BLaER1 (cell line): ENCODE results near the gene TRIP6.

Experiments used
- H3K27ac ChIP-seq: shearing (Covaris generic); formaldehyde crosslinking; 2 replicates; pipeline ENCODE4 v1.8.1; 2022
- H3K27me3 ChIP-seq: shearing (Covaris generic); formaldehyde crosslinking; 2 replicates; pipeline ENCODE4 v1.8.1; 2022
- H3K36me3 ChIP-seq: shearing (Covaris generic); formaldehyde crosslinking; 2 replicates; pipeline ENCODE4 v1.8.1; 2022
- H3K4me1 ChIP-seq: shearing (Covaris generic); formaldehyde crosslinking; 2 replicates; pipeline ENCODE4 v1.8.1; 2022
- H3K4me2 ChIP-seq: shearing (Covaris generic); formaldehyde crosslinking; 2 replicates; pipeline ENCODE4 v1.8.1; 2022
- H3K4me3 ChIP-seq: shearing (Covaris generic); formaldehyde crosslinking; 2 replicates; pipeline ENCODE4 v1.8.1; 2022
- H3K9ac ChIP-seq: shearing (Covaris generic); formaldehyde crosslinking; 2 replicates; pipeline ENCODE4 v1.8.1; 2022
- H3K9me3 ChIP-seq: shearing (Covaris generic); formaldehyde crosslinking; 2 replicates; pipeline ENCODE4 v1.8.1; 2022
- H4K20me1 ChIP-seq: shearing (Covaris generic); formaldehyde crosslinking; 2 replicates; pipeline ENCODE4 v1.8.1; 2022
- Cebpa-rat ChIP-seq: shearing (Covaris generic); IDR thresholded peaks from 2 replicates; pipeline ENCODE4 v1.8.1; 2022

TRIP6 gene

GRCh38 chr7:100888988-100889750 is 22.0 kb downstream of the TRIP6 start, which contains the start of gene UFSP1:
UFSP1 (minus strand) TSS chr7:100889715; CDS start chr7:100889271, 444 bp downstream.
- Histone ChIP-seq H3K9me3 (no peaks in the 10 kb centered on the region), H3K9ac (peak within 1 kb of the TSS; percentile 94), H3K27me3 (peaks cover 39% of the 10 kb centered on the region), H3K36me3 (peaks cover 45% of the 10 kb centered on the region), H3K4me3 (peak within 1 kb of the TSS; percentile 93), H3K4me2 (peak within 1 kb of the TSS; percentile 99), H3K4me1 (peaks cover 72% of the 10 kb centered on the region), H4K20me1 (peaks cover 49% of the 10 kb centered on the region), H3K27ac (peak within 1 kb of the TSS; percentile 97)
- TF ChIP-seq Cebpa-rat, result no peak

GRCh38 chr7:100890653-100891567 is 23.7 kb downstream of the TRIP6 start:
- Histone ChIP-seq H3K4me2 (peak overlapping the region; percentile 96), H3K4me1 (peaks cover 67% of the 10 kb centered on the region), H3K27ac (peak overlapping the region; percentile 67), H3K9ac (peak overlapping the region; percentile 53), H3K36me3 (peaks cover 27% of the 10 kb centered on the region), H3K9me3 (no peaks in the 10 kb centered on the region), H3K27me3 (peaks cover 56% of the 10 kb centered on the region), H4K20me1 (peaks cover 39% of the 10 kb centered on the region), H3K4me3 (peak overlapping the region; percentile 93)
- no peak for TF ChIP-seq Cebpa-rat

- Histone ChIP-seq H3K36me3 (peaks cover 19% of the 10 kb centered on the region), H3K27me3 (peaks cover 64% of the 10 kb centered on the region), H4K20me1 (peaks cover 38% of the 10 kb centered on the region), H3K4me1 (peaks cover 59% of the 10 kb centered on the region), H3K9me3 (no peaks in the 10 kb centered on the region), H3K4me2 (no peak overlapping the region), H3K4me3 (no peak overlapping the region), H3K9ac (no peak overlapping the region), H3K27ac (no peak overlapping the region)
- no peak for TF ChIP-seq Cebpa-rat
Measured at GRCh38 chr7:100891568-100892247, 24.5 kb downstream of the TRIP6 start.

GRCh38 chr7:100892364-100893317 is 25.5 kb downstream of the TRIP6 start:
- no peak for TF ChIP-seq Cebpa-rat
- Histone ChIP-seq H3K4me3 (no peak overlapping the region), H3K27me3 (peaks cover 73% of the 10 kb centered on the region), H3K9ac (no peak overlapping the region), H3K4me2 (peak overlapping the region; percentile 50), H4K20me1 (peaks cover 30% of the 10 kb centered on the region), H3K36me3 (peaks cover 12% of the 10 kb centered on the region), H3K27ac (no peak overlapping the region), H3K9me3 (no peaks in the 10 kb centered on the region), H3K4me1 (peaks cover 50% of the 10 kb centered on the region)

GRCh38 chr7:100893318-100893895 is 26.2 kb downstream of the TRIP6 start:
- Histone ChIP-seq H4K20me1 (peaks cover 24% of the 10 kb centered on the region), H3K9ac (no peak overlapping the region), H3K36me3 (peaks cover 5% of the 10 kb centered on the region), H3K4me1 (peaks cover 42% of the 10 kb centered on the region), H3K4me3 (no peak overlapping the region), H3K27ac (no peak overlapping the region), H3K27me3 (peaks cover 77% of the 10 kb centered on the region), H3K9me3 (no peaks in the 10 kb centered on the region), H3K4me2 (peak overlapping the region; percentile 50)
- TF ChIP-seq Cebpa-rat, result no peak

- Histone ChIP-seq H3K27ac (no peak overlapping the region), H3K4me2 (peak overlapping the region; percentile 100), H3K4me1 (peaks cover 35% of the 10 kb centered on the region), H3K9ac (no peak overlapping the region), H3K27me3 (peaks cover 77% of the 10 kb centered on the region), H3K36me3 (no peaks in the 10 kb centered on the region), H4K20me1 (peaks cover 16% of the 10 kb centered on the region), H3K9me3 (no peaks in the 10 kb centered on the region), H3K4me3 (peak overlapping the region; percentile 71)
- no peak for TF ChIP-seq Cebpa-rat
Measured at GRCh38 chr7:100893910-100894721, 26.9 kb downstream of the TRIP6 start.

GRCh38 chr7:100894860-100895700 is 27.9 kb downstream of the TRIP6 start:
- H4K20me1 ChIP-seq, result peaks cover 15% of the 10 kb centered on the region
- no peak overlapping the region for H3K27ac ChIP-seq
- peak overlapping the region; percentile 63 for H3K9ac ChIP-seq
- H3K36me3 ChIP-seq, result no peaks in the 10 kb centered on the region
- H3K4me2 ChIP-seq, result peak overlapping the region; percentile 100
- H3K27me3 ChIP-seq, result peaks cover 77% of the 10 kb centered on the region
- no peak for TF ChIP-seq Cebpa-rat
- peak overlapping the region; percentile 71 for H3K4me3 ChIP-seq
- H3K4me1 ChIP-seq, result peaks cover 33% of the 10 kb centered on the region
- no peaks in the 10 kb centered on the region for H3K9me3 ChIP-seq
